Transverse colon (tissue), 4 donors: ENCODE results near the gene SUFU.

Experiments
- CTCF ChIP-seq, 5 experiments: fragments of 200-600 bp in 3 of 5; fragments of 450-650 bp in 2 of 5; sonication (generic) in 3 of 5; IDR thresholded peaks; 1 replicate in 2 of 5; 2 replicates in 3 of 5; pipeline ENCODE4 v1.5.1; 2016 to 2017; ENCODE audit warnings: antibody characterized with exemption in 5 of 5, inconsistent platforms in 3 of 5, mild to moderate bottlenecking in 2 of 5, moderate library complexity in 1 of 5
- POLR2AphosphoS5 ChIP-seq, 3 donors: sonication (generic); formaldehyde crosslinking; IDR thresholded peaks; one replicate each; pipeline ENCODE4 v1.6.1; 2016; ENCODE audit warnings: antibody characterized with exemption in 3 of 3

GRCh38 chr10:102600816-102601215 is 97.0 kb downstream of the SUFU start:
- TF ChIP-seq CTCF (IDR thresholded peaks at IDR 0.05) (no peak), POLR2AphosphoS5 (IDR thresholded peaks at IDR 0.05) (no peak)
